Right lobe of liver (tissue), 6 donors: ENCODE measurements around the gene EML6. TPM values are rescaled to one million over a fixed set of nuclear protein-coding genes. Genes with fewer than 3 reads are reported as not detected.

ENCODE experiments used
- ATAC-seq, 4 donors: fragments of 200-7000 bp; cut with Tn5 transposase; one replicate each; pipeline ENCODE4 v1.9.1; 2020; ENCODE audit warnings: mild to moderate bottlenecking in 4 of 4, moderate library complexity in 4 of 4
- DNase-seq, 3 donors: peaks; one replicate each; pipeline ENCODE4 v3.0.0-alpha.2; 2020
- H3K27ac ChIP-seq, 3 donors: fragments of 200-600 bp; one replicate each; pipeline ENCODE4 v1.8.0; 2022
- H3K27me3 ChIP-seq, 2 donors: fragments of 200-600 bp; one replicate each; pipeline ENCODE4 v1.8.0; 2022
- H3K36me3 ChIP-seq, 4 donors: fragments of 200-600 bp; sonication (generic) in 1 of 4; one replicate each; pipeline versions ENCODE4 v1.5.1 to v1.8.0; 2017 to 2022; ENCODE audit warnings: control low read depth in 1 of 4
- H3K4me1 ChIP-seq, 4 donors: fragments of 200-600 bp; sonication (generic) in 1 of 4; one replicate each; pipeline versions ENCODE4 v1.5.1 to v1.8.0; 2017 to 2022; ENCODE audit warnings: control low read depth in 1 of 4
- H3K4me3 ChIP-seq, 3 donors: fragments of 200-600 bp; one replicate each; pipeline ENCODE4 v1.8.0; 2022
- H3K9me3 ChIP-seq, 4 donors: fragments of 200-600 bp; sonication (generic) in 1 of 4; one replicate each; pipeline versions ENCODE4 v1.5.1 to v1.8.0; 2017 to 2022; ENCODE audit warnings: control low read depth in 1 of 4
- POLR2A ChIP-seq: fragments of 450-650 bp; IDR thresholded peaks from one replicate; pipeline ENCODE4 v1.6.1; 2017; ENCODE audit warnings: antibody characterized with exemption, mild to moderate bottlenecking
- WGBS: methylation state at CpG from one replicate; pipeline ENCODE4 v1.1.6; 2018; ENCODE audit warnings: low coverage, low lambda C conversion rate; ENCODE audit not compliant: insufficient coverage; ENCODE audit errors: missing lambda C conversion rate; 5-methylcytosine and 5-hydroxymethylcytosine counted together
- intact Hi-C, 2 donors: fragments of 100-400 bp; cut with DNase I; formaldehyde crosslinking; loops; one replicate each; pipeline versions ENCODE4 v1.11.2 to v1.14.1; 2022
- total RNA-seq, 6 experiments: library from RNA; depleted of rRNA in 2 of 6; stranded (reverse); fragments of >200 nt in 2 of 6; fragmentation: NEBNext Ultra II Directional in 3 of 6; extraction: Animal tissue kit (Norgen Biotek cat#: 25700) in 3 of 6; gene quantifications; one replicate each; pipeline versions ENCODE4 v1.1.0 to v1.2.4, GENCODE V29; 2016 to 2023
- TF ChIP-seq, protein P1 (sequence below), 4 donors: fragments of 200-600 bp in 3 of 4; fragments of 450-650 bp in 1 of 4; IDR thresholded peaks; one replicate each; pipeline versions ENCODE4 v1.5.1 to v1.8.0; 2016 to 2022; ENCODE audit warnings: antibody characterized with exemption in 4 of 4, mild to moderate bottlenecking in 2 of 4
- donor health status: DM: no; HTN: yes; CAD: no.
- donor health status: DM: no; HTN: no; CAD: no.
- donor health status: DM: no; HTN: no; CAD: no.
- donor health status: DM: no; HTN: yes; CAD: no.
- donor health status: DM: no; HTN: yes; CAD: no.

Gene EML6
- total RNA-seq, 6 experiments from 2014 or later = 0.82 to 2.5 (median 1.5) TPM

- DNase-seq (peak; percentile 28 to 68 (median 60)), ATAC-seq (peak; percentile 36 to 70 (median 44))
- Histone ChIP-seq H3K27me3 (no peaks in the 10 kb centered on the region), H3K36me3 (no peaks in the 10 kb centered on the region), H3K4me3 (no peak overlapping the region), H3K9me3 (no peaks in the 10 kb centered on the region), H3K27ac (peak overlapping the region in 2 of 3 donors; percentile 62), H3K4me1 (peaks cover 0 to 31% (median 12%) of the 10 kb centered on the region in 4 donors)
- TF ChIP-seq POLR2A = no peak
- TF ChIP-seq, protein P1, sequence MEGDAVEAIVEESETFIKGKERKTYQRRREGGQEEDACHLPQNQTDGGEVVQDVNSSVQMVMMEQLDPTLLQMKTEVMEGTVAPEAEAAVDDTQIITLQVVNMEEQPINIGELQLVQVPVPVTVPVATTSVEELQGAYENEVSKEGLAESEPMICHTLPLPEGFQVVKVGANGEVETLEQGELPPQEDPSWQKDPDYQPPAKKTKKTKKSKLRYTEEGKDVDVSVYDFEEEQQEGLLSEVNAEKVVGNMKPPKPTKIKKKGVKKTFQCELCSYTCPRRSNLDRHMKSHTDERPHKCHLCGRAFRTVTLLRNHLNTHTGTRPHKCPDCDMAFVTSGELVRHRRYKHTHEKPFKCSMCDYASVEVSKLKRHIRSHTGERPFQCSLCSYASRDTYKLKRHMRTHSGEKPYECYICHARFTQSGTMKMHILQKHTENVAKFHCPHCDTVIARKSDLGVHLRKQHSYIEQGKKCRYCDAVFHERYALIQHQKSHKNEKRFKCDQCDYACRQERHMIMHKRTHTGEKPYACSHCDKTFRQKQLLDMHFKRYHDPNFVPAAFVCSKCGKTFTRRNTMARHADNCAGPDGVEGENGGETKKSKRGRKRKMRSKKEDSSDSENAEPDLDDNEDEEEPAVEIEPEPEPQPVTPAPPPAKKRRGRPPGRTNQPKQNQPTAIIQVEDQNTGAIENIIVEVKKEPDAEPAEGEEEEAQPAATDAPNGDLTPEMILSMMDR (IDR thresholded peaks at IDR 0.05) = no peak
- intact Hi-C loops = loop anchor here in 1 of 2 donors (10.0 kb wide), 1 partner anchor 113 kb away; no protein-coding TSS in a partner anchor
- 32% methylated on average over 7 of the region's 9 CpGs for WGBS
Measured at GRCh38 chr2:54901224-54901986, 177.9 kb downstream of the EML6 start.

DNA sequence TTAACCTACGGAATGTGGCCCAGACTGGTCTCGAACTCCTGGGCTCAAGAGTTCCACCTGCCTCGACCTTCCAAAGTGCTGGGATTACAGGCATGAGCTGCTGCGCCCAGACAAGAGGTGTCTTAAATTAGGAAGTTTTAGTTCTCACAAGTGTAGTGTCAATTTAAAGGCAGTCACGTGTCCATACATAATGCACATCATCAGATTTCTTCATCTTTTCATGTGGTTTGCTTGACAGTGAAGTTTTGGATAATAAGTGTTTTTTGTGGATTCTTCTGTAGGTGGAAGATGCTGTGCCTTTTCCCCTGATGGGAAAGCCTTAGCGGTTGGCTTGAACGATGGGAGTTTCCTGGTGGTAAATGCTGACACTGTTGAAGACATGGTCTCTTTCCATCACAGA, 179.3 kb downstream of the EML6 start:
- ATAC-seq (no peak), DNase-seq (no peak)
- Histone ChIP-seq H3K27ac (no peak overlapping the region), H3K4me1 (peaks cover 0 to 31% (median 12%) of the 10 kb centered on the region in 4 donors), H3K27me3 (no peaks in the 10 kb centered on the region), H3K9me3 (no peaks in the 10 kb centered on the region), H3K36me3 (no peaks in the 10 kb centered on the region), H3K4me3 (no peak overlapping the region)
- intact Hi-C loops = loop anchor here in 1 of 2 donors (10.0 kb wide), 1 partner anchor 112 kb away; no protein-coding TSS in a partner anchor
- 89% methylated on average over 6 of the region's 7 CpGs for WGBS
- TF ChIP-seq, protein P1 (IDR thresholded peaks at IDR 0.05) = no peak
- no peak for TF ChIP-seq POLR2A

GRCh38 chr2:54903736-54904554, 180.5 kb downstream of the EML6 start:
- no peaks in the 10 kb centered on the region for H3K36me3 ChIP-seq
- H3K4me1 ChIP-seq = peaks cover 0 to 38% (median 12%) of the 10 kb centered on the region in 4 donors
- intact Hi-C loops = loop anchor here in 1 of 2 donors (10.0 kb wide), 1 partner anchor 111 kb away; no protein-coding TSS in a partner anchor
- no peak for TF ChIP-seq POLR2A
- TF ChIP-seq, protein P1 (IDR thresholded peaks at IDR 0.05) = no peak
- 48% methylated on average over 5 of the region's 9 CpGs for WGBS
- no peaks in the 10 kb centered on the region for H3K9me3 ChIP-seq
- ATAC-seq = peak in 1 of 4 donors; percentile 28
- H3K4me3 ChIP-seq = no peak overlapping the region
- H3K27me3 ChIP-seq = no peaks in the 10 kb centered on the region
- DNase-seq = peak in 1 of 3 donors; percentile 22
- H3K27ac ChIP-seq = peak overlapping the region; percentile 87 to 93 (median 87)

- DNase-seq (peak; percentile 66 to 86 (median 85)), ATAC-seq (peak; percentile 80 to 90 (median 82))
- TF ChIP-seq, protein P1 (IDR thresholded peaks at IDR 0.05) = no peak
- peak; percentile 33 for TF ChIP-seq POLR2A
- WGBS = 28% methylated on average over 5 of the region's 5 CpGs
- peaks cover 0 to 42% (median 12%) of the 10 kb centered on the region in 4 donors for H3K4me1 ChIP-seq
- peak overlapping the region in 1 of 3 donors; percentile 4 for H3K4me3 ChIP-seq
- H3K36me3 ChIP-seq = no peaks in the 10 kb centered on the region
- H3K27ac ChIP-seq = peak overlapping the region; percentile 87 to 93 (median 87)
- H3K27me3 ChIP-seq = no peaks in the 10 kb centered on the region
- no peaks in the 10 kb centered on the region for H3K9me3 ChIP-seq
- intact Hi-C loops = loop anchor here in 1 of 2 donors (10.0 kb wide), 1 partner anchor 110 kb away; no protein-coding TSS in a partner anchor
Measured at GRCh38 chr2:54904836-54905235, 181.4 kb downstream of the EML6 start.
